HG02973 (cell line): ENCODE results near the gene C12orf60.

Experiments
- ATAC-seq: cut with Tn5 transposase; IDR thresholded peaks from one replicate; pipeline ENCODE4 v1.9.1; 2021; ENCODE audit warnings: moderate library complexity; ENCODE audit not compliant: unreplicated experiment

The C12orf60 gene

DNA sequence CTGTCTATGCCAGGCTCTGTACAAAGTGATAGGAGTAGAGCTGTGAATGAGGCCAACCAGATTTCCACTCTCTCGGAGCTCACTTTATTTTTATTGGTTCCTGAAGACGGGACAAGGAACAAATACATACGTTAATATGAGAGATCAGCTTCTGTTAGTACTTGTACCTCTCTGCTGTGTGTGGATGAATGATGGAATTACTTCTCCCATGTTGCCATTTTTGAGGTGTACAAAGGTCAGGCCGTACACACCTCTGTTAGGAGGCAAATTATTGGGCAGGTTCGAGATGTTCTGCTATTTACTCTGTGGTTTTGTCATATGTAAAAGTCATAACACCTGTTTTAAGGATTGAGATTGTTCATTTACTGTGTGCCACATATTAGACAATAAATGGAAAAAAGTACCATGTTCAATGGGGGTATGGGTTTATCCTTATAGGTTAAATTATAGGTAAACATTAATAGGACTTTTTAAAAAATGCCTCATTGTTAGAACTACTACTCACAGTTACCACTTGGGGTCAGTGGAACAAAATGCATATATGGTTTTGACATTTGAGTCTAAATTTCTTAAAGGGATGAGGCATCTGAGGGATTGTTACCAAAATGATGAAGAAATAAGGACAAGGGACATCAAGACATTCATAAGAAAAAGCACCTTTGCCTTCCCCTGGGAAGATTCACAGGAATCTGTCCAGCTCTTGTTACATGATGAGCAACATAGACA, 27.1 kb upstream of the C12orf60 start:
- no peak for ATAC-seq

- no peak for ATAC-seq
Measured at GRCh38 chr12:14777271-14777670, 26.2 kb upstream of the C12orf60 start.

- no peak for ATAC-seq
Measured at GRCh38 chr12:14779834-14780233, 23.6 kb upstream of the C12orf60 start.

DNA sequence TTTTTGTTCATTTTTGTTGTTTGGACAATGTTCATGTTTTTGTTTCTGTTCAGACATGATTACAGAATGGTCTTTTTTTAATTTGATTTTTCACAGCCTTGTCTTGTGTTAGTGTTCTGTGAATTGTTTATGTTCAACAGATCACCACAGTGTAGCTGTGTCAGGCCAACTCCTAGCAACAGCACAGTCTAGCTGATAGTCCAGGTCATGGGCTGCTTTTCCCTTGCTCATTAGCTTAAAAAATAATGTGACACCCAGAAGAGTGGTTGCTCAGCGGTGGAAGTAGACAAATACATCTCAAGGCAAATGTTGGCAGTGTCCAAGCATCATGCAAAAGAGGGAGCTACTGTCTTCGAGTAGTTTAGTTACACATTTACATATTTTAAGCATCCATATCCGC, 22.6 kb upstream of the C12orf60 start:
- ATAC-seq, result no peak

- ATAC-seq, result no peak
Measured at GRCh38 chr12:14781563-14781962, 21.9 kb upstream of the C12orf60 start.

GRCh38 chr12:14782756-14783155, 20.7 kb upstream of the C12orf60 start:
- no peak for ATAC-seq

- no peak for ATAC-seq
Measured at GRCh38 chr12:14784471-14784870, 19.0 kb upstream of the C12orf60 start.

GRCh38 chr12:14785568-14785967, 17.9 kb upstream of the C12orf60 start:
- ATAC-seq, result no peak

- ATAC-seq, result no peak
Measured at GRCh38 chr12:14795028-14795448, 8.4 kb upstream of the C12orf60 start.

GRCh38 chr12:14802247-14802646, 1.2 kb upstream of the C12orf60 start:
- no peak for ATAC-seq

GRCh38 chr12:14802721-14803010, 804 bp upstream of the C12orf60 start:
- no peak for ATAC-seq

GRCh38 chr12:14803830-14804160, 325 bp downstream of the C12orf60 start:
- peak; percentile 15 for ATAC-seq

DNA sequence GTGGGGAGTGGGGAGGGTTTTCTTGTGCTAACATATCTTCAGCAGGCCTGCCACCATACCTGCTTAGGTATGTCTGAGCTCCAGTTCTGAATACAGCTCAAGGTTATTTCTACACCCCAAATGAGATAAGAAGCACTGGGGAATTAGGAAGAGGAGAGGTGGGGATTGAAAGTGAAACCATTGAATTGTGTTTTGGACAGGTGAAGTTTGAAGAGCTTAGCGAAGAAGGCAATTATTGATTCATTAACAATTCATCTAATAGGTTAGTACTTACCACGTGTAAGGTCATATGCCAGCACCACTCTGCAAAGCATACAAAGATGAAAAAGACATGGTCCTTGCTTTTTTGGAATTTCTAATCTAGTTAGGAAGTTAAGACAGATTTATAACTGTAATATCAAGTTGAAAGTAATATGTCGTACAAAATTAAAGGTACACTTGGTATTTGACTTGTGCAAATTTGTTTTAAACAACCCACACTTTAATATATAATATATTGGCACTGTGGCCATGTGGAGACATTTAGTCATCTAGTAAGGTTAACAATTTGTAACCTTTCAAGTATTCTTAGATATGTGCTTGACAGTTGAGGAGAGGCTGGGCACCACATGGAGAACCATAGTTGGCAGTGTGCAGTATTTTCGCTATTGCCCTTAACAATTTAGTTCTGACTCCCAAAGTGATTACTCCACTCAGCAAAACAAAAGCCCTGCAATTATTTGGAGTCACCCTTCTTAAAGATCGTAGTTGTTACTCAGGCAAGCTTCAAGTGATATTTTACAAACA, 6.9 kb downstream of the C12orf60 start:
- no peak for ATAC-seq

DNA sequence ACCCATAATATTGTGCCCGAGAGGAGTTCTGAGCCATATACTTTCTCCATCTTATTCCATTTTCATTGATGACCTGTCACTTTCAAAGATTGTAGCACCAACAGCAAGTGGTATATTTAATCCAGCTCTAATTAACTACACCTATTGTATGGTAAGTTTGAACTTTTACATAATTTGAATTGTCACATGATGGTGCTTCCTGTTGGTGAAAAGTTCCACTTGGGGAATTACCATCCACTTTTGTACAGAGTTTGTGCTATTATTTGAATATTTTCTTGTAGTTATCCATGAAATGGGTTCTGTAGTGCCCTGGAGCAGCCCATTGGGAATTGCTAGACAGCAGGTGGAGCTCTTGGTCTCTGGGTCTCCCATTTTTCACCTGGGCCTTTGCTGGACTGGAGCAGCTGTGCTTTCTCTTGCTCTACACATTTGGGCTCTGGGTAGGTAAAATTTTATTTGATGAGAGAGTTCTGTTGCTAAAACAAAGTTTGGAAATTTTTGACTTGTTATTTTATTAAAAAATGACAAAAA, 7.5 kb downstream of the C12orf60 start:
- ATAC-seq, result no peak

DNA sequence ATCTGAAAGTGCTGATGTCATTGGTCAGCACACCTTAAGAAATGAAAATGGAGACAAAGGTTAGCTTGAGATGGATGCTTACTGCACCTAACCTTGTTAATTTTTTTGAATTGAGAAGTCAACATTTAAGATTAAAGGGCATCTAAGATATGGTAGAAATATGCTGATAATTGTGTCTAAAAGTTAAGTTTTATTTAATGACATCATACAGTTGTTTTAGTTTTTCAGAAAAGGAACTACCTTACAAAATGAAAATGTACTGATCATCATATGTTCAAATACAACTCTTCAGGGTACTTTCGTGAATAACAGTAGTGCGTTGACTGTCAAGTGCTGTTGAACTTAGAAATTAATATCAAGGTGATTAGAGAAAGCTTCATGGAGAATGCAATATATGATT, 8.0 kb downstream of the C12orf60 start:
- no peak for ATAC-seq

- no peak for ATAC-seq
Measured at GRCh38 chr12:14814014-14814413, 10.5 kb downstream of the C12orf60 start, which contains the start of gene SMCO3. SMCO3 (minus strand) TSS chr12:14814182; CDS start chr12:14806680, 7,502 bp downstream.

DNA sequence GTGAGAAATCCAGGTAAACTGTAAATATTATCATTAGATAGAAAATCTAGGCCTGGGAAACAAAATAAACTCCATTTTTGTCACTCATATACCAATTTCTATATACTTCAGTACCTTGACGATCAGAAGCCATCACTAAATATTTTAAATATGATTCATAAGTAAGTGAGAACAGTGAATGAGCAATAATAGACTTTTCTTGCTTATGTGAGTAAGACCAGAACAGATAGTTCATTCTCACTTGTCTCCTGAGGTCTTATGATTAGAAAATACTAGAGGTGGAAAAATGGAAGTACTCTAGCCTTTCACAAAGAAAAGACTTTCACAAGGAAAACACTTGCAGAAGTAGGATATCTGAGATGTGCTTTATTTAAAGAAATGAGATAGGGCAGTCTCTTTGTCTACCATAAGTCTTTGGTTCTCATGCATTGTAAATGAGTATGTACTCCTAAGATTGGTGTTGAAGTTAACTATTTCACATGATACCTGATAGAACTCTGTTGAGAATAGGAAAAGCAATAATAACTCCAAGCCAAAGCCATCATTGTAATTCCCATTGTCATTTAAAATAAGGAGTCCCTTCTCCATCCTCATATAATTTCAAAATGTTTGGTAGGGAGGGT, 20.7 kb downstream of the C12orf60 start:
- no peak for ATAC-seq

DNA sequence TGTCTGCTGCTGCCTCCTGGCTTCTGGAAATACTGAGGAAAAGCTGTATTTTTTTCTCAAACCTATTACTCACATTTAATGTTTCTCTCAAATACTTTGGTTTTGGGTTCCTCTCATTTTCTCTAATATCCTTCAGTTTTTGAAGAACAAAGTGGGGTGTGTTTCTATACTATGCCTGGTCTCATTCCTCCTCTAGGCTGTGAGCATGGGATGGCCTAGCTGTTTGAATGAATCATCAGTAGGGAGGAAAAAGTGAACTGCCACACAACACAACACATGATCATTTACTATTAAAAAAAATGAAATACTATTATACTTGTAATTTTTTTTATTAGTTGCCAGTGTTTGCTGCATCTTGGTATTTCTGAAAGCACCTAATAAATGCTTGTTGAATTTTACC, 21.8 kb downstream of the C12orf60 start:
- ATAC-seq, result no peak

DNA sequence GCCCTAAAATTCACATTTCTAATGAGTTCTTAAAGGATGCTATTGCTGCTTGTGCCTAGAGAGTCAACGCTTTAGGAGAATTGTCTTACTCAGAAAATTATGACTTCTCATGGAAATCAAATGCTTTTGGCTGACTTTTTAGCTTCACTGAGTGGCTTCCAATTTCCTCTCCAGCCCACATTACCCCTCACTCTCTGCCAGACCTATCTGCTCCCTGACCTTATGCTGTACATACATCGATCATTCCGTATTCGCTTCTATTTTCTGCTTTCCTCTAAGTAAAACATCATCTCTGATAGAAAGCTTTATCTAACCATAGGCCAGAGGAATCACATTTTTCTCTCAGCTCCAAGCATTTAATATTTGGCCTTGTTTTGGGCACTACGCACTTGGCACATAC, 23.0 kb downstream of the C12orf60 start:
- ATAC-seq, result no peak

- no peak for ATAC-seq
Measured at GRCh38 chr12:14827043-14827442, 23.6 kb downstream of the C12orf60 start.

DNA sequence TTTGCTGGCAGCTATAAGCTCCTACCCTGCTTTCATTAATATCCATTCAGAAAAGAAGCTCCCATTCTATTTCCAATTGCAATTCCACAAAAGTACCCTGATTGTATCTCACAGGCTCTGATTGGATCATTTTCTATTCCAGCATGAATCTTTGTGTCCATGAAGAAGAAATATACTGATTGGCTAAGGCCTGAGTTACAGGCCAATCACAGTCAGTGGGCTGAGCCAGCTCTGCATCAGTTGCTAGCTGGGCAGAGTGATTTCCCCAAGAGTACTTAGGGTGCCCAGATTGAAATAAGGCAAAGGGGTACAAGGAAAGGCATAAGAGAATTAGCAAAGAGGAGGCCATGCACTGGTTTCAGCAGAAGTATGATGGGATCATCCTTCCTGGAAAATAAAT, 25.4 kb downstream of the C12orf60 start:
- peak; percentile 68 for ATAC-seq

DNA sequence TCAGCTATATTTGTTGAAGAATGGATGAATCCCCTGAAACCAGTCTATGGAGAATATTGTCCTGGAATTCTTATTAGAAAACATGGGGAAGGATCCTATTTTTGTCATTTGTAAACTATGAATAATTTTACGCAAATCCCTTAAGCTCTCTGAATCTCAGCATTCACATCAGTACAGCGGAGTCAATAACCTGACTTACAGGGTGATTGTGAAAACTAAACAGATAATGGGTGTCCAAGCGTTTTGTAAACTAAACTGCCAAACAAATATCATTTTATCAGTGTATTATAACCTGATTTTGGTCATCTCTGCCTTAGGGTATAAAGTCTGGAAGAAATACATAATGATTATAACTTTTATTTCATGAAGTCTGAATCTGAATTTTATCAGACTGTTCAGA, 29.9 kb downstream of the C12orf60 start:
- ATAC-seq, result no peak
